Prostate gland (tissue), 2 donors: Measurements from ENCODE around the gene CCDC63.

Experiments used
- CTCF ChIP-seq, 4 experiments: fragments of 200-600 bp in 2 of 4; fragments of 450-650 bp in 2 of 4; sonication (generic) in 2 of 4; IDR thresholded peaks; 1 replicate in 3 of 4; 2 replicates in 1 of 4; pipeline ENCODE4 v1.5.1; 2016 to 2019; ENCODE audit warnings: antibody characterized with exemption in 4 of 4, mild to moderate bottlenecking in 2 of 4, moderate library complexity in 2 of 4
- POLR2A ChIP-seq: fragments of 450-650 bp; IDR thresholded peaks from one replicate; pipeline ENCODE4 v1.6.1; 2016; ENCODE audit warnings: antibody characterized with exemption, mild to moderate bottlenecking

DNA sequence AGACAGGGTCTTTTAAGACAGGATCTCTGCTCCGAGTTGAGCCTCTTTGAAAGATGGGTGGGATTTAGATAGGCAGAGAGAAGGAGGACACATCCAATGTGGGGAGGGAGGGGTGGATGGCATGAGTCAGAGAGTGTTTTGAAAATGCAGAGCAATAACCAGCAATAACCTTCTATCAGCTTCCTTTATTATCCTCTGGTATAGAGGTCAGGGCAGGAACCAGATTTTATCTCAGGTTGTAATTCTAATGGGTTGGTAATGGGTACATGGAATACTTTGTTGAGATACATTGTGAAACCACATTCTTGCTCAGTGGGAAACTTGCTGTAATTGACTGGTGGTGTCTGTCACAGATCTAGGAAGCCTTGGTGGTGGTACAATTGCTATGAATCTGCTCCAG is 37.6 kb upstream of the CCDC63 start:
- TF ChIP-seq CTCF (IDR thresholded peaks at IDR 0.05) (no peak), POLR2A (no peak)
